Glomerular endothelial cell (primary cell): Measurements from ENCODE around the gene HMG20A. TPM values are rescaled to one million over a fixed set of nuclear protein-coding genes. Genes with fewer than 3 reads are reported as not detected.

Source experiments
- DNase-seq: peaks from one replicate; pipeline ENCODE4 v3.0.0-alpha.2; 2011; ENCODE audit warnings: low read depth, low spot score; ENCODE audit errors: extremely low read depth
- total RNA-seq: library from RNA; depleted of rRNA; stranded (reverse); fragments of >200 nt; gene quantifications from 2 replicates; pipeline ENCODE4 v1.2.3, GENCODE V29; 2015

HMG20A gene
- total RNA-seq, 1 donor from 2014 or later = 48.0 TPM

DNA sequence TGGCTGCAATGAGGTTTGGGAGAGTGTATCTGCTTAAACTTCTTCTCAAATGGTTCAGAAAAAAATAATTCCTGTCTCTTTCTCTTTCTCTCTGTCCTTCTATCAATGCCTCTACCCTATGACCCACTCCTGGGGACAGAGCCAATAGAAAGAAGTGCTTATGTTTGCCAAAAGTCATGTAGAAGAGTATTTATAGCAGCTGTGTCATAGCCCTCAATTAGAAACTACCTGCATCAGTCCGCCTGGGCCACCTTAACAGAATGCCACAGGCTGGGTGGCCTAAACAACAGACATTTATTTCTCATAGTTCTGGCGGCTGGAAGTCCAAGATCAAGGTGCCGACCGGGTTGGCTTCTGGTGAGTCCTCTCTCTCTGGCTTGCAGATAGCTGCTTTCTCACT is 92.5 kb downstream of the HMG20A start:
- no peak for DNase-seq

DNA sequence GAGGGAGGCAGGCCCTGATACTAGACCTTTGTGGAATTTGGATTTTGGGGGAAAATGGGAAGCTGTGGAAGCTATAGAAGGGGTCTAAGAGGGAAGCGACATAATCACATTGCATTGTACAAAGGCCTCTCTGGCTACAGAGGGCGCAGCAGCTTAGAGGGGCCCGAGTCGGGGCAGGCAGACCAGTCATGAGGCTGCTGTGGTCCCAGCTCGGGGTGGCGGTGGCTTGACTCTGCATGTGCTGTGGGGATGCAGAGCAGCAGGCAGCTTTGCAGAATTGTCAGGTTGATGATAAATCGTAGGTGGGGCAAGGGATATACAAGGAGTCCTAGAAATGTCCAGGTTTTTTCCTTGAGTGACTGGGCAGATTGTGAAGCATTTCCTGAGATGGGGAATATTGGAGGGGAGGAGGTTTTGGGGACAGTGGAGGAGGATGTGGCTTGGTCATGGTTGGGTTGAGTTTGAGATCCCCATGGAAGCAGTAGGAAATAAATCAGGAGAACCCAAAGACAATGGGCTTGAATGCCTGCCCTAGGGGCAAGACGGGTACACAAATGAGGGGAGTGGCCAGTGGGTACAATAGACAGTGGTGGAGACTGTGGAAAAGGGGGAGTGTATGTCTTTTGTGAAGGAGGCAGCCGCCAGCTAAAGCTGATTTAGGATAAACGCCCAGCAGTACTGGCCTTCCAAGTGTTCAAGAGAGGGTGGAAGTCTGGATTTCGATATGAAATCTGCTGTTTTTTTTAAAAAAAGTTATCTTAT is 94.1 kb downstream of the HMG20A start:
- no peak for DNase-seq

DNA sequence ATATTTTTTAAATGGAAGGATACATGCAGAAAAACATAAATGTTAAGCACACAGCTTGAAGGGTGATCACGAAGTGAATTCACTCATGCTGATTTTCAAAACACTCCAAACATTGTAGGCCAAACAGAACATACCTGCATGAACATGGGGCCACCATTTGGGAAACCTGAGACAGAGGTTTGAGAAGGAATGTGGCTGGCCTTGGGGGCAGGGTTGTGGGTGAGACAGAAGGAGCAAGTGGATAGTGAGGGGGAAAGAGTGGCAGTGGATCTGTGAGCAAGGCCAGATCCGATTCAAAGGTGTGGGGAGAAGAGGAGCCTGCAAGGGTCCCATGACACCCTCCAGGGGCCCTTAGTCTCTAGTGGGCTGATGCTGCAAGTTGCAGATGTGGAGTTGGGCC is 94.9 kb downstream of the HMG20A start:
- DNase-seq = no peak

DNA sequence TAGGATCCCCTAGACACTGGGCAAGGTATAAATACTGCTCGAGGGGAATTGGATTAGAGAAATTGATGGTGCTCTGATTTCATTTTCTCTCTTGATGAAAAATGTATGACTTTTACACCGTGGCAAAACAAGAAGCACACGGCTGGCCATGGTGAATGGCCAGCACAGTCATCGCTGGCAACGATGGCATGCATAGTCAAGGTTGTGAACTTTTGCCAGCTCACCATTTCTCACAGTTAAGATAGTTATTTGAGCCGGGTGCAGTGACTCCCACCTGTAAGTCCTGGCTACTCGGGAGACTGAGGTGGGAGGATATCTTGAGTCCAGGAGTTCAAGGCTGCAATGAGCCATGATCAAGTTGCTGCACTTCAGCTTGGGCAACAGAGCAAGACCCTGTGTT is 95.4 kb downstream of the HMG20A start:
- DNase-seq = no peak

DNA sequence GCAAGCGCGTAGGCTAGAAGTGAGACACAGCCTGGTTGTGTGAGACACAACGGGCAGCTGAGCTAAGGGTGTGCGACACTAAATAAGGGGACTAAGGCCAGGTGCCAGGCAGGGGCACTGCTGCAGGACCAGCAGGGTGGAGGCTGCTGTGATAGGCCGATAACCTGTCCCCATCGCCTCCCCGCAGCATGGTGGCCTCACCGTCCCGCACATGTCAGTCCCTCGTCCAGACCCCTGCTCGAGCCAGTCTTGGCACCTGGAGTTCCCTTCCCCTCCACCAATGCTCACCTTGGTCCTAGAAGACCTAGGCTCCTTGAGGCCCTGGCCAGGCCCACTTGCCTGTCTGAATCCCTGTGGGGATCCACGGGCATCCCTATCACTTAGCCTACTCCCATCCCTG is 96.1 kb downstream of the HMG20A start:
- DNase-seq = no peak

DNA sequence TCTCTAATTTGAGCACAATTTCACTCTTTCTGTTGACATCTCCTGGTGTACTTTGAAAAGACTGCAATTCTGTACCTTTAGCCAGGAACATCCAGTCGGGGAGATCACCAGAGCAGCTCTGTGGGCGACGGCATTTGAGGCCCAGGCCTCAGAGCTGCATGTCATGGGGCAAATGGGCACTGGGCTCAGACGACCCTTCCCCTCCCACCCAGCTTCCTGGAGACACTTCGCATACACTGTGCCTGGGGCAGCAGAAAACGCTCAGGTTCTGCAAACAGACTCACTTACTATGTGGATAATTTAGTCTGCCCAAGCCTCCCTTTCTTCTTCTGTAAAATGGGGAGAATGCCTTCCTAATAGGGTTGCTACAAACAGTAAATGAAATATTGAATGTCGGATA is 96.9 kb downstream of the HMG20A start:
- DNase-seq = no peak

DNA sequence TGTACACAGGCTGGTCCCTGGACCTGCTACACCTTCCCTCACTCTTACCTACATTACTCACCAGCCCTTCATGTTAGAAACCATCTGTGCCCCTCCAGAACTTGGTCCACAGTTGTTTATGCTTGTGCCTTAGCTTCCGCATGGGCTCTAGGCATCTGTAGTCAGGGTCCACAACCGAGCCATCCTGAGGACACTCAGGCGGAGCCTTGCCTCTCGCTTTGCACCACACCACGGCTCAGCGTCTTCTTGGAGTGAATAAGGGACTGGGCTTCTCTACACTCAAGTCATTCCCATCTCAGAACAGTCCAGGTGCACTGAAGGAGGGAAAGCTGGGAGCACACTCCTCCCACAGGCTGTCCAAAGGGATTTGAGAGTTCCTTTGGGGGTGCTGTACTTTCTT is 97.8 kb downstream of the HMG20A start:
- DNase-seq = no peak

DNA sequence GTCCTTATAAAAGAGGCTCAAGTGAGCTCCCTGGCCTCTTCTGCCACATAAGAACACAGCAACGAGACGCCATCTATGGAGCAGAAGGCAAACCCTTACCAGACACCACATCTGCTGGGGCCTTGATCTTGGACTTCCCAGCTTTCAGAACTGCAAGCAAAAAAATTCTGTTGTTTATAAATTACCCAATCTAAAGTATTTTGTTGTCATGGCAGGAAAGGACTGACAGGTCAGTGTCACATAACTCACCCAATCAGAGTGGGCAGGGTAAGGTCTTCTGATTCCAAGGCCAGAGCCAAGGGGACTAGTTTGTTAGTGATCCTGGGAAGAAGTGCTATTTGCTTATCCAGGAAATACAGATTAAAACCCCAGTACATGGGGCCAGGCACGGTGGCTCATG is 98.9 kb downstream of the HMG20A start:
- DNase-seq = no peak

DNA sequence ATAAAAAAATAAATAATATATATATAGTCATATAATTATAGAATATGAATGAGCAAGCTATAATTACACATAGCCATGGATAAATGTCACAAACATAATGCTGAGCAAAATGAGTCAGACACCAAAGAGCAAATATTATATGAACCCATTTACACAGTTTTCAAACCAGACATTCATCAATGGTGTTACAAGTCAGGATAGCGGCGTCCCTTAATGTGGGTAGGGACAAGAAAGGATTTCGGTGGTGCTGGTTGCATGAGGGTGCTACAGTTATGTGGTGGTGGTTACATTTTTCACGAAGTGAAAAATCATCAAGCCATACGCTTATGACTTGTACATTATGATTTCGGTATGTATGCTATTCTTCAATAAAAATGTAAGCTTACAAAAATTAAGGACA is 100.5 kb downstream of the HMG20A start:
- DNase-seq = no peak

DNA sequence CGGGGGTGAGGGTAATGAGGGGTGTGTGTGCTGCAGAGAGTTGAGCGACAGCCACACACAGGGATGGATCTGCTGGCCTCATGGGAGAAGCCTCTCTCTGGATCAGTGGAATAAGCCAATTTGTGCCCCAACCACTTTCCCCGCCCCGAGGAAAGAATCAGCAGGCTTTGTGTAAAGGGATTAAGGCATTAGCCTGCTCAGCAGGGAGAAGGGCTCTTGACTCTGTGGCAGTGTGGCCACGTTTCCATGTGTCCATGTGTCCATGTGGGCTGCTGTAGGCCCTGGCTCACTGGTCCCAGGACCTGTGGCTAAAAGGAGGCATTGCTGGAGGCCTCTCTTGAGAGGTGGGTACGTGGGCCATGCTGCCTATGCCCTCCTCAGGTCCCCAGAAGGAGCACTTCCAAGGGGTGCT is 104.7 kb downstream of the HMG20A start:
- DNase-seq = no peak

DNA sequence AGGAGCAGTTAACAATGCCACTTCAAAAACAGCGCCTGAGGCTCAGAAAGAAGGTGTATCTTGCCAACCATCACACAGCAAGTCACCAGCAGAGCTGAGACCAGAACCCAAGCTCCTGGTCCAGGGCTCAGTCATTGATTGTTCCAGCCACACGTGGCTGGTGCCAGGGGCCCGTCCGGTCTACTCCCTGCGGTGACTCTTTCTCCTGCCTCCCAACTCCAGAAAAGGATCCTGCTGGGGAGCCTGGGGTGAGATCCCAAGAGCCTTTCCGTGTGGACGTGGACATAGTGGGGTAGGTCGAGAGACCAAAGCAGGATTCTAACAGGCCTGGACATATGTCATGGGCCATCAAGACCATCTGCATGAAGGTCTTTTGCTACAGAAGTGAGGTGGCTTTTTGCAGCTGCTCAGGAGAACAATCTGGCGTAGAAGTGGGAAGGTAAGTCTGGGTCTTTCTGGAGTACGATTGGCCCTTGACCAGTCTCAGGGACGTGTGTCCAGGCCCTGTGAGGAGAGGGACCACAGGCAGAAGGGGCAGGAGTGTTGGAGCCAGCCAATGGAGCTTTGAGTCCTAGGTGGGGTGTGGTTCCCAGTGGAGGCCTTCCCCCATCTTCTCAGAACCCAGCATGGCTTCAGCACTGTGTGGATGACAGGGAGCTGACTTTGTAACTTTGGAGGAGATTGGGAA is 105.4 kb downstream of the HMG20A start:
- no peak for DNase-seq

DNA sequence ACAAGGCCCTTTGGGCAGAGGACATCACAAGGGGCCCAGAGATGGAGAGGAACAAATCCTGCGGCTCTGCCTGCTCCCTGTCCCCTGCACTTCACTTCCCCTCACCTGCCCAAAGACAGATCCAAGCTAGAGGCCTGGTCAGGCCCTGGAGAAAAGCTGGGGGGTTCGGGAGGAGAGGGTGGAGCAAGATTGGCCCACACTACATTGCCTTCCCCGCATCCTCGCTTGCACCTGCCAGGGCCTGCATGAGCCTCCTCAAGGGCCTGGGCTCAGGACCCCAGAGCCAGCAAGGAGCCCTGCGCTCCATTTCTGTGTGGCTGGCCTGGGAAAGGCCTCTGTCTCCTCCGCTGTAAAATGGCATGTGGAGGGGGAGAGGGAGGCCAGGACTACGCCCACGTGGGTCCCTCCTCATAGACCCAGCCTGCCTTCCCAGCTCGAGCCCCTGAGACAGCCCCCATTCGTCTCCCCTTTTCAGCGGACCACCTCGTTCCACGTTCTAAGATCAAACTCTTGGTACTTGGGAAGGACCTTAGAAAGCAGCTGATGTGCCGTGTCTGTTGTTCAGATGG is 106.0 kb downstream of the HMG20A start:
- no peak for DNase-seq

DNA sequence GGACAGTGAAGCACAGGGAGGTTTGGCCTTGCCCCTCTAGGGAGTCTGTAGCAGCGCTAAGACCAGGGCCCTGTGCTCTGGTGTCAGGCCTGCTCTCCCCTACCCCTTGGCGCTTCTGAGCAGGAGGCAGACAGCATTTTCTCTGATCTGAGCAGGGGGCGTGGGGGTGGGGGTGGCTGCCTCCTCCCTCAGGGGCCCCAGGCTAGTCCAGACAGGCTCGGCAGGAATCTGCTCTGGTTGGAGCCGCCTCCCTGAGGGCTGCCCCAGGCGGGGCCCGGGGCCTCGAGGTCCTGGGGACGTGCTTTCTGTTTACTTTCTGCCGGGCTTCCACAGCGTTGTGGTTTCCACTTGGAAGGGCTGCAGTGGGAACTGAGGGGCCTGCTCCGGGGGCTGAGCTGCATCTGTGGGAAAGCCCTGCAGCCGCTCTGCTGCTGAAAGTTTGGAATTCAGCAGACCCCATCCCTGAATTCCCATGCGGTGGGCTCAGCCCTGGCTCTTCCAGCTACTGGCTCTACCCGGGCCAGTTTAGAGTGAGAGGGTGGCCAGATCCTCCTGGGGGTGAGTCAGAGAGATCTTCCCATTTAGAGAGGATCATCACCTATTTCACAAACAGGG is 106.6 kb downstream of the HMG20A start:
- DNase-seq = no peak

DNA sequence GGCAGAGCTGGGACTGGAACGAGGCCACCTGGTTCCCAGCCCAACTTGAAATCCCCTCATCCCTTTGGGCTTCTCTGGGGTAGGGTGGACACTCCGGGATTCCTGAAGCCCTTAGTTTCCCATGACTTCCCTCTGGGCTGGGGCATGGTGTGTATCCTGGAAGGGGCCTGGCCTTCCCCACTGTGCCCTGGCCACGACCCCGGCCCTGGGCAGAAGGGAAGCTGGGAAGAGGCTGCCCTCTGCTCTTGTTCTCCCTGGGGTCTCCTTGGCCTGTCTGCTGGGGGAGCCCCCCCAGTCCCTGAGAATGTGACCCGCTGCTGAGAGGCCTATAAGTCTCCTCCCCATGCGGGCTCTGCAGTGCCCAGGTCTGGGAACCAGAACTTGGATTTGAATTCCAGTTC is 107.1 kb downstream of the HMG20A start:
- DNase-seq = no peak

DNA sequence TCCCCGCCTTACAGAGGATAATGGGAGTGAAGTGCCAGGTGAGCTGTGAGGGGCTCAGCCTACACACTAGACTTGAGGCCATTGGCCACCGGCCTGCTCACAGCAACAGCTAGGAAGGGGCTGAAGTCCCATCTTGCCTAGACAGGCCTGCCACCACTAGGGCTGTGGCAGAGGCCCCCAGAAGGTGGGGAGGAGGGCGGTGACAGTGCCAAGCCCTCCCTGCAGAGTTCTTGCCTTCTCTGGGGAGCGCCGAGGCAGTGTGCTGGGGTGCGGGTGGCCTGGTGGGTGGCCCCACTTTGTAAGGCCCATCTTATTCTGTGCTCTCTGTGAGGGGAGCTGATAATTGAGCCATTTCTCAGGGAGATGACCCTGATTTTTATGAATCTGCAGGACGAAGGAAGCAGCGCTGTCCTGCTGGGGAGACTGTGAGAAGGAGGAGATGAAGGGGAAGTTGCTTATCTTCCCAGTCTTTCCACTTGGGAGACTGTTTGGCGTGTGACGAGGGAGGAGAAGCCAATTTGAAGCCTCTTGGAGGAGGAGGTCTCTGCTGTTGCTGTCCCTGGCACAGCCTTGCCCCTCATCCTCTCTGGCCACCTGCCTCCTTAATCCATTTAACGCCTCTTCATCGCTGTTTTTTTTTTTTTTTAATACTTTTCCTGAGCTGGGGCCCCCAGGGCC is 107.7 kb downstream of the HMG20A start:
- DNase-seq = no peak

DNA sequence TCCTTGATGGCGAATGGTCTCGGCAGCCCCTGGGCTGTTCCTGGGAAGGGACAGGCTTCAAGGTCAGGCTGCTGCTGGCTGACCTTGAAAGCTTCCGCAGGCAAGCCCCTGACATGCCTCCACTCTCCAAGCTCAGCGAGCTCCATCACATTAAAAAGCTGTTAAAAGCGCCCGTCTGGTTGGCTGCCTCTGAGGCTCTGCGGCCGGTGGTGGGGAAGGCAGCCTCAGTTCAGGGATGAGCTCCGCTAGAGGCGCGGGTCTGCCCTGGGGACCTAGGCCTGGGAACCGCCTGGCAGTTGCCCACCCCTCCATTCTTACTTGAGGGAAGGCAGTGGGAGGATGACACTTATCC is 108.3 kb downstream of the HMG20A start:
- DNase-seq = no peak

DNA sequence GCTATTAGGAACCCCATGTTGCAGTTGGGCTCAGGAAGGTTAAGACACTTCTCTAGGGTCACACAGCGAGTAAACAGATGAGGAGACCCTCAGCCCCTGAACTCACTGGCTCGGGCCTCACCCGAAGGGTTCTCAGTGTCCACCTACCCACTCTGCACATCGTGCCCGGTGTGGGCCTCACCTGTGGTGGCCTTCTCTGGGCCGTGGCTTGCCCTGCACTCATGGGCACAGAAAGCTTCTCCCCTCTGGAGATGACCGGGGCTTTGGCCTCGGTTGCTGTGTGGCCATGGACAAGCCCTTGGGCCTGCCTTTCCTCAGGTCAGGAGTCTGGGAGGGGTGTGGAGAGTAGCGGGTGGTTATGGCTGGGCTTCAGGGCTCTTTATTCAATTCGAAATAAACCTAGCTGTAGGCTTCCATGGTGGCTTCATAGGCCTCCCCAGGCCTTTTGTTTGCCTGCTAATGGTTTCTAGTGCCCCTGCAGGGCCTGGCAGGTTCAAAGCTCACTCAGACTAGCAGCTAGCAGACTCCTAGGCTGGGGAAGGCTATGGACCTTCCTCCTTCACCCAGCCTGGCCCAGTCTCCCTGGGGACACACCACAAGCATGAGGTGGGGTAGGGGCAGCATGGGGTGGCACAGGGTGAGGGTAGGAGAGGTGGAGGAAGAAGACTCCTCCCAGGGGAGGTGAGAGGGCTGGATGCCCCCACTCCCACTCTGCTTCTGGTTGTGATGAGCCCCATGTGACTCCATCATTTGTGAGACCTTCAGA is 108.9 kb downstream of the HMG20A start:
- DNase-seq = no peak

DNA sequence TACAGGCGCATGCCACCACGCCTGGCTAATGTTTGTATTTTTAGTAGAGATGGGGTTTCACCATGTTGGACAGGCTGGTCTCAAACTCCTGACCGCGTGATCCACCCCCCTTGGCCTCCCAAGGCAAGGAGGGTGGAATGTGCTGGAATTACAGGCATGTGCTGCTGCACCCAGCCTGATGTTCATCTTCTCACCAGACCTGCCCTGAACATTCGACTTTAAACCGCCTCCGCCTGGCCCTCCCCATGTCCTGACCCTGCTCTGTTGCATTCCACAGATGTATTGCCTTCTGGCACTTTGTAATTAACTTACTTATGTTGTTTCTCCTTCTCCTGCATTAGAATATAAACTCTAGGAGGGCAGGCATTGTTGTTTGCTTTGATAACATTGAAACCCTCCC is 109.9 kb downstream of the HMG20A start:
- DNase-seq = no peak

DNA sequence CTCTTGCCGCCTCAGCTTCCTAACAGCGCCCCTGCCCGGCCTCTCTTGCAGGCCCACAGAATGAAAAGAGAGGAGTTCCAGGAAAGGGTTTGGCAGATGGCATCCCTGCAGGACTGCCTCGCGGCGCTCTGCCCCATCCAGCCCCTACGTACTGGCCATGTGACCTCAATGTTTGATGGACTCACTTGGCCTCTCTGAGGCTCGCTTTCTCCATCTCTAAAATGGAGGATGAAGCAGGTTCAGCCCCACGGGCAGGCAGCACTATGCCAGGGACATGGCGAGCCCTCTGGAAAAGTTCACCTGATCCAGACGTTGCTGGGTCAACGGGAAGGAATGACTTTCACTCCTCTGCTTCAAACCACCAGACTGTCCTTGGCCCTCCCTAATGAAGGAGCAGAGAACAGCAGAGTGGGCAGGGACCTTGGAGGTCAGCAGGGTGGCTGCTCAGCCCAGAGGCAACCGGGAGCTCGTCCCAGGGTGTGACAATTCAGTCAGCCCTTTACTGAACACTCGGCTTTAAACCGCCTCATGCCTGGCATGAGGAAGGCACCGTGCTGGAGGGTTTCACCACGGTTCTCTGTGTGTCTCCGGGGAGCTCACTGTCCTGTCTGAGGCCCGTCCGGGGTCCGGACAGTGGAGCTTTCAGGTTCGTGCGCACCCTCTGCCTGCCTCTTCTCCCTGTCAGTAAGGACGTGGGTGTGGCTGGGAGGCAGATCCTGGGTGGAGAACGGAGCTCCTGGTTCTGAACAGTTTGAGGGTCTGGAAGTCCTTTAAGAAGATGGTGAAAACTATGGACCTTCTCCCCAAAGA is 110.7 kb downstream of the HMG20A start:
- DNase-seq = no peak
